Measurements from ENCODE around the gene AKIP1.
"Not testable (repeated sequence)": the region's sequence is repeated elsewhere in the genome, so short reads cannot be mapped to it uniquely, and the experiment has no call there.

Gene AKIP1

DNA sequence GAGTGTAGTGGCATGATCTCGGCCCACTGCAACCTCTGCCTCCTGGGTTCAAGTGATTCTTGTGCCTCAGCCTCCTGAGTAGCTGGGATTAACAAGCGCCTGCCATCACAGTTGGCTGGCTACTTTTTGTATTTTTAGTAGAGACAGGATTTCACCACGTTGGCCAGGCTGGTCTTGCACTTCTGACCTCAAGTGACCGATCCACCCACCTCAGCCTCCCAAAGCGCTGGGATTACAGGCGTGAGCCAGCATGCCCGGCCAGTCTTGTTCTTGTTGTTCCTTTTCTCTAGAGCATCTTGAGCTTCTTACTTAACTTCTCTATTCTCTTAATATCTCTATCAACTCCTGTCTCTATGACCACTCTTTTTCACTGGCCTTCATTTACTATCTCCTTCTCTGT lies 29.4 kb upstream of the AKIP1 start:
- not testable (repeated sequence) for H4K5ac ChIP-seq (ENCODE audit: low read length); H3K79me2 ChIP-seq (ENCODE audit: control insufficient read depth, insufficient read depth, low read length); H4K8ac ChIP-seq (ENCODE audit: low read depth, low read length); DNase-seq; H3K27me3 ChIP-seq (ENCODE audit: insufficient read depth, low read length, poor library complexity); H3K4me1 ChIP-seq (ENCODE audit: control insufficient read depth, low read depth, low read length); H3K4me2 ChIP-seq (ENCODE audit: low read length); H3K9ac ChIP-seq (ENCODE audit: low read length); H3K18ac ChIP-seq (ENCODE audit: low read length); H3K36me3 ChIP-seq (ENCODE audit: control insufficient read depth, insufficient read depth, low read length); H3K4me3 ChIP-seq (ENCODE audit: low read length); H2BK15ac ChIP-seq (replicated peaks; ENCODE audit: low read depth); H2BK5ac ChIP-seq (ENCODE audit: low read length); H3K23ac ChIP-seq (ENCODE audit: low read length); H3K56ac ChIP-seq (ENCODE audit: low read length); H3K27ac ChIP-seq (ENCODE audit: low read depth, low read length); H2AK5ac ChIP-seq (ENCODE audit: low read length); H3K4ac ChIP-seq (ENCODE audit: low read depth, low read length); H3K79me1 ChIP-seq (ENCODE audit: low read length); H2BK120ac ChIP-seq (ENCODE audit: low read depth, low read length)
- no CpG with 5 or more reads among the region's 7 CpGs for WGBS (ENCODE audit: extremely low coverage, insufficient coverage, low lambda C conversion rate)

DNA sequence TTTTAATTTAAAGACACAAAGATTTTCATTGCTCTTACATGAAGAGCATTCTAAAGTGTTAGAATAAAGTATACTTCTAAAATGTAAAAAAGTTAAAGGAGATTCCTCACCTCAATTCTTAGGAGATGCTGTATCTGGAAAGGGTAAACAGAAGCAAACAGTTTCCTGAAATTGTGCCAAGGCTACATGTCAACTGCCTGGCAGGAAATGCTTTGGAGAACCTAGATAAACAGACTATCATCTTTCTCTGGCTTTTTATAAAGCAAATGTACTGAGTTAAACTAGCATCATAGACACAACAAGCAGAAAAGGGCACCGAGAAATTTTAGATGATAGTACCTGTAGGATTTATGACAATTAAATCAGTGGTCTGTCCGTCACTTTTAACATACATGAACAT lies 24.7 kb upstream of the AKIP1 start:
- Histone ChIP-seq H3K4me1 (ENCODE audit: control insufficient read depth, low read depth, low read length) (no peaks in the 10 kb centered on the region), H4K5ac (ENCODE audit: low read length) (no peak overlapping the region), H3K4me3 (ENCODE audit: low read length) (no peak overlapping the region), H3K9ac (ENCODE audit: low read length) (no peak overlapping the region), H2AK5ac (ENCODE audit: low read length) (no peak overlapping the region), H3K36me3 (ENCODE audit: control insufficient read depth, insufficient read depth, low read length) (no peaks in the 10 kb centered on the region), H3K18ac (ENCODE audit: low read length) (no peak overlapping the region), H3K4ac (ENCODE audit: low read depth, low read length) (no peak overlapping the region), H3K27ac (ENCODE audit: low read depth, low read length) (no peak overlapping the region), H3K23ac (ENCODE audit: low read length) (no peak overlapping the region), H2BK120ac (ENCODE audit: low read depth, low read length) (no peak overlapping the region), H3K56ac (ENCODE audit: low read length) (no peak overlapping the region), H3K27me3 (ENCODE audit: insufficient read depth, low read length, poor library complexity) (no peaks in the 10 kb centered on the region), H2BK5ac (ENCODE audit: low read length) (no peak overlapping the region), H3K79me2 (ENCODE audit: control insufficient read depth, insufficient read depth, low read length) (no peaks in the 10 kb centered on the region), H2BK15ac (replicated peaks; ENCODE audit: low read depth) (no peak overlapping the region), H3K79me1 (ENCODE audit: low read length) (no peaks in the 10 kb centered on the region), H4K8ac (ENCODE audit: low read depth, low read length) (no peak overlapping the region), H3K4me2 (ENCODE audit: low read length) (no peak overlapping the region)
- WGBS (ENCODE audit: extremely low coverage, insufficient coverage, low lambda C conversion rate), result no CpG with 5 or more reads among the region's 2 CpGs
- no peak for DNase-seq

DNA sequence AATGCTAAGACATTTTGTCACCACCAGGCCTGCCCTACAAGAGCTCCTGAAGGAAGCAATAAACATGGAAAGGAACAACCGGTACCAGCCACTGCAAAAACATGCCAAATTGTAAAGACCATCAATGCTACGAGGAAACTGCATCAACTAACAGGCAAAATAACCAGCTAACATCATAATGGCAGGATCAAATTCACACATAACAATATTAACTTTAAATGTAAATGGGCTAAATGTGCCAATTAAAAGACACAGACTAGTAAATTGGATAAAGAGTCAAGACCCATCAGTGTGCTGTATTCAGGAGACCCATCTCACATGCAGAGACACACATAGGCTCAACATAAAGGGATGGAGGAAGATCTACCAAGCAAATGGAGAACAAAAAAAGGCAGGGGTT lies 19.8 kb upstream of the AKIP1 start:
- not testable (repeated sequence) for H3K4me1 ChIP-seq (ENCODE audit: control insufficient read depth, low read depth, low read length); H3K4ac ChIP-seq (ENCODE audit: low read depth, low read length); H4K5ac ChIP-seq (ENCODE audit: low read length); H4K8ac ChIP-seq (ENCODE audit: low read depth, low read length); H3K56ac ChIP-seq (ENCODE audit: low read length); H3K79me1 ChIP-seq (ENCODE audit: low read length); H3K27ac ChIP-seq (ENCODE audit: low read depth, low read length); H3K23ac ChIP-seq (ENCODE audit: low read length); H3K79me2 ChIP-seq (ENCODE audit: control insufficient read depth, insufficient read depth, low read length); H2BK120ac ChIP-seq (ENCODE audit: low read depth, low read length); H3K27me3 ChIP-seq (ENCODE audit: insufficient read depth, low read length, poor library complexity); H2BK5ac ChIP-seq (ENCODE audit: low read length); H2AK5ac ChIP-seq (ENCODE audit: low read length); H3K36me3 ChIP-seq (ENCODE audit: control insufficient read depth, insufficient read depth, low read length); H3K4me2 ChIP-seq (ENCODE audit: low read length); H2BK15ac ChIP-seq (replicated peaks; ENCODE audit: low read depth); DNase-seq; H3K4me3 ChIP-seq (ENCODE audit: low read length); H3K9ac ChIP-seq (ENCODE audit: low read length); H3K18ac ChIP-seq (ENCODE audit: low read length)
- no CpG with 5 or more reads among the region's 2 CpGs for WGBS (ENCODE audit: extremely low coverage, insufficient coverage, low lambda C conversion rate)

DNA sequence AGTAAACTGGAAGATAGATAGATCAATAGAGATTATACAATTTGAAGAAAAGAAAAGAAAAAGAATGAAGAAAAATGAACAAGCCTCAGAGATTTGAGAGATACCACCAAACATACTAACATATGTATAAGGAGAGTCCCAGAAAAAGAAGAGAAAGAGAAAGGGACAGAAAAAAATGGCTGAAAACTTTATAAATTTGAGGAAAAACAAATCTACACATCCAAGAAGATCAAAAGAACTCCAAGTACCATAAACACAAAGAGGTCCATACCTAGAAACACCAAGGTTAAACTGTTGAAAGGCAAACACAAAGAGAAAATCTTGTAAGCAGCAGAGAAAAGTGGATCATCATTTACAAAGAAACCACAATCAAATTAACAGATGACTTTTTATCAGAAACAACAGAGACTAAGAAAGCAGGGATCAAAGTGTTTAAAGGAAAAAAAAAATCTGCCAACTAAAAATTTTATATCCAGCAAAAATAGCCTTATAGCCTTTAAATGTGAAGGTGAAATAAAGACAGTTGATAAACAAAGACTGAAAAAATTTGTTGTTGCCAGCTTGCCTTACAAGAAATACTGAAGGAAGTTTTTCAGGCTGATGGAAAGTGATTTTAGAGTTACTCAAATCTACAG lies 11.8 kb upstream of the AKIP1 start:
- no peak overlapping the region for H3K23ac ChIP-seq (ENCODE audit: low read length)
- no peak overlapping the region for H2AK5ac ChIP-seq (ENCODE audit: low read length)
- H3K9ac ChIP-seq (ENCODE audit: low read length), result no peak overlapping the region
- H3K18ac ChIP-seq (ENCODE audit: low read length), result no peak overlapping the region
- no peaks in the 10 kb centered on the region for H3K27me3 ChIP-seq (ENCODE audit: insufficient read depth, low read length, poor library complexity)
- H2BK120ac ChIP-seq (ENCODE audit: low read depth, low read length), result no peak overlapping the region
- no peak overlapping the region for H3K4ac ChIP-seq (ENCODE audit: low read depth, low read length)
- no peaks in the 10 kb centered on the region for H3K4me1 ChIP-seq (ENCODE audit: control insufficient read depth, low read depth, low read length)
- H4K5ac ChIP-seq (ENCODE audit: low read length), result no peak overlapping the region
- H3K36me3 ChIP-seq (ENCODE audit: control insufficient read depth, insufficient read depth, low read length), result no peaks in the 10 kb centered on the region
- H3K79me1 ChIP-seq (ENCODE audit: low read length), result no peaks in the 10 kb centered on the region
- no peak overlapping the region for H3K4me3 ChIP-seq (ENCODE audit: low read length)
- no peak for DNase-seq
- no peak overlapping the region for H2BK5ac ChIP-seq (ENCODE audit: low read length)
- H3K56ac ChIP-seq (ENCODE audit: low read length), result no peak overlapping the region
- H4K8ac ChIP-seq (ENCODE audit: low read depth, low read length), result no peak overlapping the region
- no peak overlapping the region for H3K4me2 ChIP-seq (ENCODE audit: low read length)
- H3K79me2 ChIP-seq (ENCODE audit: control insufficient read depth, insufficient read depth, low read length), result no peaks in the 10 kb centered on the region
- no peak overlapping the region for H3K27ac ChIP-seq (ENCODE audit: low read depth, low read length)
- no peak overlapping the region for H2BK15ac ChIP-seq (replicated peaks; ENCODE audit: low read depth)

DNA sequence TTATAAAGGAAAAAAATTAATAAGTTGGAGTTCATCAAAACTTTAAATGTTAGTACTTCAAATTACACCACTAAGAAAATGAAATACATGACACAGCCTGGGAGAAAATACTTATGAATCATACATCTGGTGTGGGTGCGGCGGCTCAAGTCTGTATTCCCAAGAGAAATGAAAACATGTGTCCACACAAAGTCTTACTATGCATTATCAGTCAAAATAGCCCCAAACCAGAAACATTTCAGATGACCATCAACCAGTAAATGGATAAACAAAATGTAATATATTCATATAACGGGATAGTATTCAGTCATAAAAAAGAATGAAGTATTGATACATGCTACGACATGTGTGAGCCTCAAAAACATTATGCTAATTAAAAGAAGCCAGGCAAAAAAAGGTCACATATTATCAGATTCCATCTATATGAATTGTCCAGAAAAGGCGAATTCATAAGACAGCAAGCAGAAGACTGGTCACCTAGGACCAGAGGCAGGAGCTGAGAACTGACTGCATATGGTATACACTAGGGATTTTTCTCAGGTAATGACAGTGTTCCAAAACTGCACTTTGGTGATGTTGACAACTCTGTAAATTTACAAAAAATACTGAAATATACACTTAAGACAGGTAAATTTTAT lies 5.3 kb upstream of the AKIP1 start:
- Histone ChIP-seq H3K79me1 (ENCODE audit: low read length) (no peaks in the 10 kb centered on the region), H3K4ac (ENCODE audit: low read depth, low read length) (no peak overlapping the region), H3K23ac (ENCODE audit: low read length) (no peak overlapping the region), H2AK5ac (ENCODE audit: low read length) (no peak overlapping the region), H3K56ac (ENCODE audit: low read length) (no peak overlapping the region), H3K79me2 (ENCODE audit: control insufficient read depth, insufficient read depth, low read length) (no peaks in the 10 kb centered on the region), H4K8ac (ENCODE audit: low read depth, low read length) (no peak overlapping the region), H2BK120ac (ENCODE audit: low read depth, low read length) (no peak overlapping the region), H3K4me2 (ENCODE audit: low read length) (no peak overlapping the region), H3K18ac (ENCODE audit: low read length) (no peak overlapping the region), H2BK15ac (replicated peaks; ENCODE audit: low read depth) (no peak overlapping the region), H4K5ac (ENCODE audit: low read length) (no peak overlapping the region), H2BK5ac (ENCODE audit: low read length) (no peak overlapping the region), H3K4me1 (ENCODE audit: control insufficient read depth, low read depth, low read length) (no peaks in the 10 kb centered on the region), H3K36me3 (ENCODE audit: control insufficient read depth, insufficient read depth, low read length) (no peaks in the 10 kb centered on the region), H3K27me3 (ENCODE audit: insufficient read depth, low read length, poor library complexity) (no peaks in the 10 kb centered on the region), H3K9ac (ENCODE audit: low read length) (no peak overlapping the region), H3K4me3 (ENCODE audit: low read length) (no peak overlapping the region), H3K27ac (ENCODE audit: low read depth, low read length) (no peak overlapping the region)
- no peak for DNase-seq
- WGBS (ENCODE audit: extremely low coverage, insufficient coverage, low lambda C conversion rate), result no CpG with 5 or more reads among the region's 5 CpGs

DNA sequence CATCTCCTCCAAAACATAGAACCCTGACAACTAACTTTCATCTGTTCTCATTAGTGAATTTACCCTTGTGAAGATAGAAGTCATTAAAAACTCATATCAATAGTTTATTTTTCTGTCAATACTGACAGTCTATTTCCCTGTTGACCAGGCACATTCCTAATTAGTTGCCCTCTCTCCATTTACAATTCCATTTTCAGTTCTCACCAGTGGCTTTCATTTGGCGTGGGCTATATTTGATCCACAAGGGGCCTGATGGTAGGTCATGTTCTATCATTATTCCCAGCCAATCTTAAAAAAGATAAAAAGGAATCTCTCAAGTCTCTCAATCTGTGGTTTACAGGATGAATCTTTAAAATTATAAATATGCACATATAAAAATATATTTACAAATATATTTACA lies 3.9 kb upstream of the AKIP1 start:
- H3K4me1 ChIP-seq (ENCODE audit: control insufficient read depth, low read depth, low read length), result no peaks in the 10 kb centered on the region
- no peaks in the 10 kb centered on the region for H3K79me1 ChIP-seq (ENCODE audit: low read length)
- H2BK15ac ChIP-seq (replicated peaks; ENCODE audit: low read depth), result peak overlapping the region; percentile 36
- H3K18ac ChIP-seq (ENCODE audit: low read length), result no peak overlapping the region
- H3K4ac ChIP-seq (ENCODE audit: low read depth, low read length), result peak overlapping the region; percentile 36
- H4K8ac ChIP-seq (ENCODE audit: low read depth, low read length), result no peak overlapping the region
- no peak overlapping the region for H4K5ac ChIP-seq (ENCODE audit: low read length)
- H2BK5ac ChIP-seq (ENCODE audit: low read length), result no peak overlapping the region
- H3K36me3 ChIP-seq (ENCODE audit: control insufficient read depth, insufficient read depth, low read length), result no peaks in the 10 kb centered on the region
- no peak overlapping the region for H3K4me3 ChIP-seq (ENCODE audit: low read length)
- no peaks in the 10 kb centered on the region for H3K27me3 ChIP-seq (ENCODE audit: insufficient read depth, low read length, poor library complexity)
- no peak overlapping the region for H3K56ac ChIP-seq (ENCODE audit: low read length)
- no peak for DNase-seq
- no CpG with 5 or more reads among the region's 1 CpG for WGBS (ENCODE audit: extremely low coverage, insufficient coverage, low lambda C conversion rate)
- no peak overlapping the region for H3K23ac ChIP-seq (ENCODE audit: low read length)
- H3K79me2 ChIP-seq (ENCODE audit: control insufficient read depth, insufficient read depth, low read length), result no peaks in the 10 kb centered on the region
- no peak overlapping the region for H3K27ac ChIP-seq (ENCODE audit: low read depth, low read length)
- H3K9ac ChIP-seq (ENCODE audit: low read length), result no peak overlapping the region
- no peak overlapping the region for H3K4me2 ChIP-seq (ENCODE audit: low read length)
- H2AK5ac ChIP-seq (ENCODE audit: low read length), result no peak overlapping the region
- H2BK120ac ChIP-seq (ENCODE audit: low read depth, low read length), result no peak overlapping the region

All from mesendoderm (in vitro differentiated cells).